ENCODE measurements around the gene NRAS. TPM values are rescaled to one million over a fixed set of nuclear protein-coding genes. Genes with fewer than 3 reads are reported as not detected.

NRAS gene
- 15.2 to 36.0 TPM (median 28.4 TPM) in 5 replicates for total RNA-seq (2022; extraction: Qiagen RNA extraction; ENCODE audit: low read depth)

GRCh38 chr1:114716304-114717170 is at the start of gene NRAS:
NRAS (minus strand) TSS chr1:114716771; CDS start chr1:114716160, 611 bp downstream.

GRCh38 chr1:114757455-114758255 is 41.1 kb upstream of the NRAS start, which contains the start of gene CSDE1:
CSDE1 (minus strand) TSS chr1:114757984; CDS start chr1:114739890, 18,094 bp downstream.

GRCh38 chr1:114695430-114696058 is 21.0 kb downstream of the NRAS start, which contains the start of gene AMPD1:
AMPD1 (minus strand) TSS chr1:114695546; CDS start chr1:114695471, 75 bp downstream.

GRCh38 chr1:114669562-114670082 is 46.9 kb downstream of the NRAS start, which contains the start of gene DENND2C:
DENND2C (minus strand) TSS chr1:114670049; CDS start chr1:114625984, 44,065 bp downstream.

Other genes starting within 250 kb of the NRAS start
- 11.2 to 15.4 TPM (median 12.3 TPM) in 5 replicates for gene TRIM33, start 205.6 kb downstream of the NRAS start, total RNA-seq (2022; extraction: Qiagen RNA extraction; ENCODE audit: low read depth)
- 20.1 to 30.9 TPM (median 27.2 TPM) in 5 replicates for gene BCAS2, start 135.2 kb downstream of the NRAS start, total RNA-seq (2022; extraction: Qiagen RNA extraction; ENCODE audit: low read depth)
- gene DENND2C, start 46.7 kb downstream of the NRAS start, total RNA-seq (2022; extraction: Qiagen RNA extraction; ENCODE audit: low read depth): 0.29 to 0.48 TPM (median 0.42 TPM) in 5 replicates
- gene AMPD1, start 21.2 kb downstream of the NRAS start, total RNA-seq (2022; extraction: Qiagen RNA extraction; ENCODE audit: low read depth): not detected in 5 replicates
- 118 to 170 TPM (median 135 TPM) in 5 replicates for gene CSDE1, start 41.2 kb upstream of the NRAS start, total RNA-seq (2022; extraction: Qiagen RNA extraction; ENCODE audit: low read depth)
- gene SIKE1, start 63.9 kb upstream of the NRAS start, total RNA-seq (2022; extraction: Qiagen RNA extraction; ENCODE audit: low read depth): 10.3 to 21.3 TPM (median 16.0 TPM) in 5 replicates
- gene SYCP1, start 138.1 kb upstream of the NRAS start, total RNA-seq (2022; extraction: Qiagen RNA extraction; ENCODE audit: low read depth): not detected in 5 replicates